Aorta (tissue), 5 donors: ENCODE data around the gene PHETA1. TPM values are rescaled to one million over a fixed set of nuclear protein-coding genes. Genes with fewer than 3 reads are reported as not detected.
"Not testable (repeated sequence)": the region's sequence is repeated elsewhere in the genome, so short reads cannot be mapped to it uniquely, and the experiment has no call there.

Experiments used
- ATAC-seq: fragments of 200-7000 bp; cut with Tn5 transposase; one replicate; pipeline ENCODE4 v1.9.1; 2022; ENCODE audit warnings: moderate library complexity; ENCODE audit not compliant: low FRiP score
- DNase-seq, 2 donors: peaks; one replicate each; pipeline ENCODE4 v3.0.0-alpha.2; 2020
- H3K27ac ChIP-seq, 2 donors: one replicate each; pipeline ENCODE4 v1.5.1; 2013; ENCODE audit warnings: low read length in 2 of 2, mild to moderate bottlenecking in 2 of 2, moderate library complexity in 2 of 2, control low read depth in 1 of 2, inconsistent platforms in 1 of 2, low read depth in 1 of 2
- H3K27me3 ChIP-seq, 2 donors: one replicate each; pipeline ENCODE4 v1.6.1; 2013; ENCODE audit warnings: control low read depth in 1 of 2, low read length in 1 of 2, mild to moderate bottlenecking in 1 of 2, moderate library complexity in 1 of 2; ENCODE audit not compliant: insufficient read depth in 2 of 2, control insufficient read depth in 1 of 2
- H3K36me3 ChIP-seq, 2 donors: one replicate each; pipeline ENCODE4 v1.6.1; 2013; ENCODE audit warnings: control low read depth in 1 of 2, low read length in 1 of 2, mild to moderate bottlenecking in 1 of 2; ENCODE audit not compliant: insufficient read depth in 2 of 2, control insufficient read depth in 1 of 2
- H3K4me1 ChIP-seq, 2 donors: one replicate each; pipeline ENCODE4 v1.6.1; 2013; ENCODE audit warnings: low read length in 2 of 2, control low read depth in 1 of 2, mild to moderate bottlenecking in 1 of 2, moderate library complexity in 1 of 2; ENCODE audit not compliant: insufficient read depth in 2 of 2, control insufficient read depth in 1 of 2
- H3K4me3 ChIP-seq, 2 donors: one replicate each; pipeline ENCODE4 v1.5.1; 2013; ENCODE audit warnings: low read length in 2 of 2, control low read depth in 1 of 2, mild to moderate bottlenecking in 1 of 2
- H3K9me3 ChIP-seq: one replicate; pipeline ENCODE4 v1.6.1; 2013; ENCODE audit warnings: mild to moderate bottlenecking, low read length; ENCODE audit not compliant: control insufficient read depth
- WGBS, 2 donors: extraction: QIAGEN DNeasy Blood & Tissue Kit; methylation state at CpG; one replicate each; pipeline ENCODE4 v1.1.7; 2013; 5-methylcytosine and 5-hydroxymethylcytosine counted together
- intact Hi-C, 2 donors: fragments of 100-400 bp; cut with DNase I; formaldehyde crosslinking; loops; one replicate each; pipeline versions ENCODE4 v1.14.2 to v1.15.0; 2022
- polyA plus RNA-seq, 2 donors: library from polyadenylated mRNA; stranded (reverse); fragments of 200-250 nt; gene quantifications; one replicate each; pipeline ENCODE4 v1.2.3, GENCODE V29; 2013
- total RNA-seq, 2 donors: library from RNA; stranded (reverse); fragmentation: NEBNext Ultra II Directional; extraction: Animal tissue kit (Norgen Biotek cat#: 25700); gene quantifications; one replicate each; pipeline ENCODE4 v1.2.1, GENCODE V29; 2021
- donor health status: healthy with polysubstance abuse.
- donor health status: Bipolar disorder and iron deficiency.
- donor health status: DM: no; HTN: no; CAD: no.
- donor health status: DM: no; HTN: no; CAD: no.
- donor health status: DM: yes; HTN: yes; CAD: no.

Gene PHETA1
- total and polyA plus RNA-seq, 4 donors: 6.9 to 13.5 (median 11.1) TPM

DNA sequence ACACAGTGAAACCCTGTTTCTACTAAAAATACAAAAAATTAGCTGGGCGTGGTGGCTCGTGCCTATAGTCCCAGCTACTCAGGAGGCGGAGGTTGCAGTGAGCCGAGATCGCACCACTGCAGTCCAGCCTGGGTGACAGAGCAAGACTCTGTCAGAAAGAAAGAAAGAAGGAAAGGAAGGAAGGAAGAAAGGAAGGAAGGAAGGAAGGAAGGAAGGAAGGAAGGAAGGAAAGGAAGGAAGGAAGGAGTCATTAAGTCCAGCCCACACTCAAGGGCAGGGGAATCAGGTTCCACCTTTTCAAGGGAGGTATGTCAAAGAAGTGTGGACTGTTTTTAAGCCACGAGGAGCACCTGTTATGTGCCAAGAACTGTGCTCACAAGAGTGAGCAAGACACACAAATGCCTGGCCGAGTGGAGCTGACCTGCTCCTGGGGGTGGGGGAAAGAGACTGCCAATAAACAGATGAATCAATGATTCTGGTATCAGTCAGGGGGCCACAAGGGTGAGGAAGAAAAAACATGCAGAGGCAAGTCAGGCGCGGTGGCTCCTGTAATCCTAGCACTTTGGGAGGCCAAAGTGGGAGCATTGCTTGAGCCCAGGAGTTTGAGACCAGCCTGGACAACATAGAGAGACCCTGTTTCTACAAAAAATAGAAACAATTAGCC, 31.0 kb upstream of the PHETA1 start:
- ATAC-seq, H3K36me3 ChIP-seq, H3K9me3 ChIP-seq, DNase-seq, H3K27me3 ChIP-seq, H3K4me3 ChIP-seq, H3K4me1 ChIP-seq, H3K27ac ChIP-seq: not testable (repeated sequence)
- intact Hi-C loops: loop anchor here (5.0 to 10.0 kb wide), 4 partner anchors 127 to 722 kb away; partner anchors contain the start of genes ACAD10 (in 1 of the 2) and BRAP (in 1 of the 2)
- whole genome bisulfite sequencing, 2 donors: 92% methylated on average over 9 of the region's 9 CpGs

DNA sequence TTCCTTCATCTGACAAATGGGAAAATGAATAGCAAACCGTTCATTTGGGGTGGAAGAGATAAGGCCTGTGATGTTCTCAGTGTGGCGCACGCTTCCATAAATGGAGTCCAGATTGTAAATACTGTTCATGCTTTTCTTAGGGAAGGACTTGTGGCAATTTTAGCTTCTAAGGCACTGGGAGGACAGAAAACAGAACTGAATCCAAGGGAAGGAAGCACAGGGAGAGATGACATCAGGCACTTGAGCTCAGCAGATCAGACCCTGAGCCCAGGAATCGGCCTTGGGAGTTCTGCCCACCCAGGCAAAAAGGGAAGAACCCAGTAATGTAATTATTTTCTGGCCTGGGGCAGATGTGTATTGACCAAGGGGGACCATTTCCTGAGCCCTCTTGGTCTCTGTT, 29.6 kb upstream of the PHETA1 start:
- intact Hi-C loops: loop anchor here in 1 of 2 donors (5.0 kb wide), 2 partner anchors 129 to 274 kb away; no protein-coding TSS in a partner anchor
- H3K9me3 ChIP-seq: no peaks in the 10 kb centered on the region
- ATAC-seq (no peak), DNase-seq (no peak)
- no peak overlapping the region for H3K27ac ChIP-seq
- H3K36me3 ChIP-seq: no peaks in the 10 kb centered on the region
- no peak overlapping the region for H3K4me3 ChIP-seq
- no peaks in the 10 kb centered on the region for H3K27me3 ChIP-seq
- no peaks in the 10 kb centered on the region for H3K4me1 ChIP-seq
- 78 to 82% methylated on average over 4 of the region's 4 CpGs for WGBS, 2 donors

DNA sequence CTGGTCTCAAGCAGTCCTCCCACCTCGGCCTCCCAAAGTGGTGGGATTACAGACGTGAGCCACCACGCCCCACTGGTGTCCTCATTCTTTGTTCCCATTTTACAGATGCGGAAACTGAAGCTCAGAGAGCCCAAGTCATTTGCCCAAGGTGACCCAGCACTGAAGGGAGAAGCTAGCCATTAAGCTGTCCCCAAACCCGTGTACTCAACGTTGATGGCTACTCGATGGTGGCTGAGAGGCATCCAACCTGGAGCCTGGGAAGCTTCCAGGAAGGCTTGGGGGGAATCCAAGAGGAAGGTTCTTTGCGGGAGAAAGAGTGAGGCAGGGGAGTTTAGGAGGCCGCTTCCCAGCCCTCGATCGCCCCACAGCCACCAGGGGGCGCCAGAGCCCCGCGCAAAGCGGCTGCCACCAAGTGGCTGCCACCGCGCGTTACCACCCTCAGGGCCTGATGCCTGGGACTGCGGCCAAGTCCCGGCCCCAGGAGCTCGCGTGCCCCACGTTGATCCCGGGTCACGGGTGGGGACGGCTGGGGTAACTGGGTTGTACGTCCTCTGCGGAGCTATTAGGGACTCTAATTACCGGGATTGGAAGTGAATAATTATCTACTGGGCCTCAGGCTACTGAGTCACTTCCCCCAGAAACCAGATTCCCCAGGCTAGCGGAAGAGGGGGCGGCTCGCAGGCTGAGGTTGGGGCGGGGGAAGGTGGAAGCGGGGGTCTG, 28.0 kb upstream of the PHETA1 start:
- no peaks in the 10 kb centered on the region for H3K9me3 ChIP-seq
- intact Hi-C loops: loop anchor here (2.0 to 5.0 kb wide), 5 partner anchors 54 to 275 kb away; no protein-coding TSS in a partner anchor
- no peaks in the 10 kb centered on the region for H3K36me3 ChIP-seq
- 9% methylated on average over 34 of the region's 34 CpGs for WGBS, 2 donors
- peak; percentile 95 for ATAC-seq
- no peaks in the 10 kb centered on the region for H3K27me3 ChIP-seq
- peak; percentile 93 to 98 for DNase-seq
- H3K4me3 ChIP-seq: no peak overlapping the region
- no peak overlapping the region for H3K27ac ChIP-seq
- no peaks in the 10 kb centered on the region for H3K4me1 ChIP-seq

DNA sequence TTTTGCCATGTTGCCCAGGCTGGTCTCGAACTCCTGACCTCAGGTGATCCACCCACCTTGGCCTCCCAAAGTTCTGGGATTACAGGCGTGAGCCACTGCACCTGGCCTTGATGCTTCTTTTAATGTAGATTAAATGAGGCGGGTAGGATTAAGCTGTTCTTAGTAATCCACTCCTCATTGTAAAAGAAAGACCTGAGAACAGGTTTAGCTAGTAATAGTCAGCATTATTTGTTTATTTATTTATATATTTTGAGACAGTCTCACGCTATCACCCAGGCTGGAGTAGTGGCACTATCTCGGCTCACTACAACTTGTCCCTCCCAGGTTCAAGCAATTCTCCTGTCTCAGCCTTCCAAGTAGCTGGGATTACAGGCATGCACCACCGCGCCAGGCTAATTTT, 27.4 kb upstream of the PHETA1 start:
- DNase-seq, H3K4me3 ChIP-seq, H3K36me3 ChIP-seq, H3K9me3 ChIP-seq, H3K27ac ChIP-seq, H3K4me1 ChIP-seq, H3K27me3 ChIP-seq, ATAC-seq: not testable (repeated sequence)
- intact Hi-C loops: loop anchor here (2.0 to 5.0 kb wide), 5 partner anchors 55 to 276 kb away; no protein-coding TSS in a partner anchor
- WGBS, 2 donors: 84 to 89% methylated on average over 7 of the region's 7 CpGs

DNA sequence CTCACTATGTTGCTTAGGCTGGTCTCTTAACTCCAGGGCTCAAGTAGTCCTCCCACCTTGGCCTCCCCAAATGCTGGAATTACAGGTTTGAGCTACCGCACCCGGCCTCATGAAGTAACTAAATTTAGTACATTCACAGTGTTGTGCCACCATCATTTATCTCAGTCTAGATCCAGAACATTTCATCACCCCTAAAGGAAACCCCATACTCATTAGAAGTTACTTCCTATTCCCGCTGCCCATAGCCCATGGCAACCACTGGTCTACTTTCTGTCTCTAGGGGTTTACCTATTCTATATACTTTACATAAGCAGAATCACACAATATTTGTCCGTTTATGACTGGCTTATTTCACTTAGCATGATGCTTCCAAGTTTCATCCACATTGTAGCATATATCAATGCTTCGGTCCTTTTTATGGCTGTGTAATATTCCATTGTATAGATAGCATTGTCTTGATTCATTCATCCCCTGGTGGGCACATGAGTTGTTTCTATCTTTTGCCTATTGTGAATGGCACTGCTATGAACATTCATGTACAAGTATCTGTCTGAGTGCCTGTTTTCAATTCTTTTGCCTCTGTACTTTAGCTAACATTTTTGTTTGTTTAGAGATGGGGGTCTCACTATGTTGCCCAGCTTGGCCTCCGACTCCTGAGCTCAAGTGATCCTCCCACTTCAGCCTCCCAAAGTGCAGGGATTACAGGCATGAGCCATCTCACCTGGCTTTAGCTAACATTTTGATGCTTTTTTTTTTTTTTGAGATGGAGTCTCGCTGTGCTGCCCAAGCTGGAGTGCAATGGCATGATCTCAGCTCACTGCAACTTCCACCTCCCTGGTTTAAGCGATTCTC, 26.7 kb upstream of the PHETA1 start:
- no peaks in the 10 kb centered on the region for H3K9me3 ChIP-seq
- WGBS, 2 donors: 74 to 81% methylated on average over 8 of the region's 8 CpGs
- no peaks in the 10 kb centered on the region for H3K36me3 ChIP-seq

DNA sequence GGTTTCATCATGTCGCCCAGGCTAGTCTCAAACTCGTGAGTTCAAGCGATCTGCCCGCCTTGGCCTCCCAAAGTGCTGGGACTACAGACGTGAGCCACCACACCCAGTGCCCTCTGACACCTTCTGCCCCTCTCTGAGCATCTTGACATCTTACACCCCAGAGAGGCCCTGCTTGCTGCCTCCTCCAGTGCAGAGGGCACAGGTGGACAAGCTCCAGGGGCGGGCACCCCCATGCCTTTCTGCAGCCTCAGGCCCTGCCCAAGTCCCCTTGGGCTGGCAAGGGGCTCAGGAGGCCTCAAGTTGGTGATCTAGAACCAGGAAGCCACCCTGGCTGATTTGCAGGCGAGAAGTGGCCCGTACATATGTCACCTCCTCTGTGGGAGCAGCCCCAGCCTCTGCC, 25.6 kb upstream of the PHETA1 start:
- H3K36me3 ChIP-seq: no peaks in the 10 kb centered on the region
- no peak for DNase-seq
- no peaks in the 10 kb centered on the region for H3K4me1 ChIP-seq
- H3K4me3 ChIP-seq: no peak overlapping the region
- no peak overlapping the region for H3K27ac ChIP-seq
- WGBS, 2 donors: 86 to 93% methylated on average over 8 of the region's 8 CpGs
- no peaks in the 10 kb centered on the region for H3K9me3 ChIP-seq
- intact Hi-C loops: no loop called here
- no peaks in the 10 kb centered on the region for H3K27me3 ChIP-seq
- ATAC-seq: no peak

More for the DNA sequence above, 26.7 kb upstream of the PHETA1 start:
- DNase-seq (no peak), ATAC-seq (no peak)
- no peaks in the 10 kb centered on the region for H3K4me1 ChIP-seq
- H3K4me3 ChIP-seq: no peak overlapping the region
- no peaks in the 10 kb centered on the region for H3K27me3 ChIP-seq
- intact Hi-C loops: loop anchor here (2.0 to 5.0 kb wide), 5 partner anchors 55 to 277 kb away; no protein-coding TSS in a partner anchor
- H3K27ac ChIP-seq: no peak overlapping the region

DNA sequence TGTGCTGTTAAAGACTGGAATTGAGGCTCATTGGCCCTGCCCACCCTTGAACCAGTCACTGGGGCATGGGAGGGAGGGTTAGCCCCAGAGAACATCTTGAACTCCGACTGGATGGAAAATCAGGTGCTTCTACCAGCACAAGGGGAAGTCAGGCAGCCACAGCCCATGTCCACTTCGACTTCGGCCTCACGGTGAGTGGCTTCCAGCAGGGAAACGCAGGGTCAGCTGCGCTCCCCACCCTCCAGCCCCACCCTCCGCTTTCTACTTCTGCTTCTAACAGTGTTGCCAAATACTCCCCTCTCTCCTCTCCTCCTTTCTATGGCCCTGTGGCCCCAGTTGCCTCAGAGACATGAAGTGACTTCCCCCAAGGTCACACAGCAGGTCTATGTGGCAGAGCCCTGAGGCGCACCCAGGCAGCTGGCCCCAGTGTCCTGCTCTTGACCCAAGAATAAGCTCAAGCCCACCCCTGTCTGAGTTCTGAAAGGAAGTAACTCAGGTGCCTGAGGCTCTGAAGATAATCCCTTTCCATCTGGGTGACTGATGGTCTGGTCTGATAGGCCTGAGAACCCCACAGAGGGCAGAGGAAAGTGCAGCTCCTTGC, 24.9 kb upstream of the PHETA1 start:
- Histone ChIP-seq H3K9me3 (no peaks in the 10 kb centered on the region), H3K36me3 (no peaks in the 10 kb centered on the region), H3K27me3 (no peaks in the 10 kb centered on the region), H3K4me1 (no peaks in the 10 kb centered on the region), H3K4me3 (no peak overlapping the region), H3K27ac (no peak overlapping the region)
- WGBS, 2 donors: 77 to 90% methylated on average over 8 of the region's 8 CpGs
- DNase-seq (peak in 1 of 2 donors; percentile 85), ATAC-seq (no peak)
- intact Hi-C loops: no loop called here

DNA sequence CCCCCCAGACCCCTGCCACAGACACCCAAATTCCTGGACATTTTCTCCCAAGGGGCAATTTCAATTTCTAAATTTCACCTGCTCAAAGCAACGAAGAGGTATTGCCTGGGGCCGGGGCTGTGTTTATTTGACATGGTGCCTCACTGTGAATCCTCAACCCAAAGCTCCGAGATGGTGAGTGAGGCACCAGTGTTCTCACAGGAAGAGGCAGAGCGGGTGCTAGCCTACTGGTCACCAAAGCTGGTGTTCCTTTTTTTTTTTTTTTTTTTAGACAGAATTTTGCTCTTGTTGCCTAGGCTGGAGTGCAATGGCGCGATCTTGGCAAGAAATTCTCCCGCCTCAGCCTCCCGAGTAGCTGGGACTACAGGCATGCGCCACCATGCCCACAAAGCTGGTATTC, 22.0 kb upstream of the PHETA1 start:
- no peaks in the 10 kb centered on the region for H3K4me1 ChIP-seq
- no peak for ATAC-seq
- no peaks in the 10 kb centered on the region for H3K27me3 ChIP-seq
- intact Hi-C loops: no loop called here
- no peak for DNase-seq
- no peak overlapping the region for H3K4me3 ChIP-seq
- H3K36me3 ChIP-seq: no peaks in the 10 kb centered on the region
- WGBS, 2 donors: 86 to 87% methylated on average over 9 of the region's 9 CpGs
- H3K9me3 ChIP-seq: no peaks in the 10 kb centered on the region
- no peak overlapping the region for H3K27ac ChIP-seq
